Hepatocyte (in vitro differentiated cells): Measurements from ENCODE around the gene LGR4.

ENCODE experiments used
- EZH2 ChIP-seq: fragments of 200-600 bp; sonication (generic); IDR thresholded peaks from 2 replicates; pipeline ENCODE4 v1.6.1; 2016; ENCODE audit warnings: antibody characterized with exemption, mild to moderate bottlenecking, borderline replicate concordance
- EZH2phosphoT487 ChIP-seq: fragments of 200-600 bp; sonication (generic); IDR thresholded peaks from one replicate; pipeline ENCODE4 v1.6.1; 2018; ENCODE audit warnings: antibody characterized with exemption, mild to moderate bottlenecking, low read depth, moderate library complexity; ENCODE audit not compliant: unreplicated experiment, severe bottlenecking
- TF ChIP-seq, protein P1 (sequence below): fragments of 200-600 bp; sonication (generic); IDR thresholded peaks from 2 replicates; pipeline ENCODE4 v1.5.1; 2016; ENCODE audit warnings: antibody characterized with exemption, mild to moderate bottlenecking; ENCODE audit not compliant: poor library complexity

DNA sequence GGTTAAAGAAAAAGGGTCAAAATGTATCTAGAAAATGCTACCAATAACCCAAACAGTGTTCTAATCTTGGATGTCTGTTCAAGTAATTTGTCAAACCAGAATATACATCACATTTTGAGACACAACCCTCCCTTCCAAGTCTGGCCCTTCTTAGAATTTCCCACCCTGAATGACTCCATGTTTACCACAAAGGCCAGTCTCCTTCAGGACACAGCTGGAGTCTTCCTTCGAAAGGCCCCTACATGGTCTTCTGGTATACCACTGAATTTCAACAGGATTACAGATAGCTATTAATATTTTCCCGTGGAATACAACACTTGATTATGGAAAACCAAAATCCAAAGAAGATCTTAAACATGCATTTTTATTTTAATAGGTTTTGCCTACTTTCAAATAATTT lies 119.8 kb downstream of the LGR4 start:
- TF ChIP-seq, protein P1, sequence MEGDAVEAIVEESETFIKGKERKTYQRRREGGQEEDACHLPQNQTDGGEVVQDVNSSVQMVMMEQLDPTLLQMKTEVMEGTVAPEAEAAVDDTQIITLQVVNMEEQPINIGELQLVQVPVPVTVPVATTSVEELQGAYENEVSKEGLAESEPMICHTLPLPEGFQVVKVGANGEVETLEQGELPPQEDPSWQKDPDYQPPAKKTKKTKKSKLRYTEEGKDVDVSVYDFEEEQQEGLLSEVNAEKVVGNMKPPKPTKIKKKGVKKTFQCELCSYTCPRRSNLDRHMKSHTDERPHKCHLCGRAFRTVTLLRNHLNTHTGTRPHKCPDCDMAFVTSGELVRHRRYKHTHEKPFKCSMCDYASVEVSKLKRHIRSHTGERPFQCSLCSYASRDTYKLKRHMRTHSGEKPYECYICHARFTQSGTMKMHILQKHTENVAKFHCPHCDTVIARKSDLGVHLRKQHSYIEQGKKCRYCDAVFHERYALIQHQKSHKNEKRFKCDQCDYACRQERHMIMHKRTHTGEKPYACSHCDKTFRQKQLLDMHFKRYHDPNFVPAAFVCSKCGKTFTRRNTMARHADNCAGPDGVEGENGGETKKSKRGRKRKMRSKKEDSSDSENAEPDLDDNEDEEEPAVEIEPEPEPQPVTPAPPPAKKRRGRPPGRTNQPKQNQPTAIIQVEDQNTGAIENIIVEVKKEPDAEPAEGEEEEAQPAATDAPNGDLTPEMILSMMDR, result no peak
- no peak for TF ChIP-seq EZH2phosphoT487
- TF ChIP-seq EZH2, result no peak
